Fibroblast of villous mesenchyme (primary cell): ENCODE results near the gene SLC4A2. TPM values are rescaled to one million over a fixed set of nuclear protein-coding genes. Genes with fewer than 3 reads are reported as not detected.

ENCODE experiments used
- DNase-seq: peaks from one replicate; pipeline ENCODE4 v3.0.0-alpha.2; 2010; ENCODE audit warnings: low read depth
- H3K4me3 ChIP-seq: 2 replicates; pipeline ENCODE4 v1.5.1; 2011; ENCODE audit warnings: low read depth, mild to moderate bottlenecking, low read length
- total RNA-seq: library from RNA; depleted of rRNA; stranded (reverse); fragments of >200 nt; gene quantifications from 2 replicates; pipeline ENCODE4 v1.2.3, GENCODE V29; 2012
- TF ChIP-seq, protein P1 (sequence below): IDR thresholded peaks from 2 replicates; pipeline ENCODE4 v1.5.1; 2012; ENCODE audit warnings: low read depth, mild to moderate bottlenecking, low read length; ENCODE audit not compliant: insufficient read depth

The SLC4A2 gene
- total RNA-seq, 1 donor: 85.5 TPM

DNA sequence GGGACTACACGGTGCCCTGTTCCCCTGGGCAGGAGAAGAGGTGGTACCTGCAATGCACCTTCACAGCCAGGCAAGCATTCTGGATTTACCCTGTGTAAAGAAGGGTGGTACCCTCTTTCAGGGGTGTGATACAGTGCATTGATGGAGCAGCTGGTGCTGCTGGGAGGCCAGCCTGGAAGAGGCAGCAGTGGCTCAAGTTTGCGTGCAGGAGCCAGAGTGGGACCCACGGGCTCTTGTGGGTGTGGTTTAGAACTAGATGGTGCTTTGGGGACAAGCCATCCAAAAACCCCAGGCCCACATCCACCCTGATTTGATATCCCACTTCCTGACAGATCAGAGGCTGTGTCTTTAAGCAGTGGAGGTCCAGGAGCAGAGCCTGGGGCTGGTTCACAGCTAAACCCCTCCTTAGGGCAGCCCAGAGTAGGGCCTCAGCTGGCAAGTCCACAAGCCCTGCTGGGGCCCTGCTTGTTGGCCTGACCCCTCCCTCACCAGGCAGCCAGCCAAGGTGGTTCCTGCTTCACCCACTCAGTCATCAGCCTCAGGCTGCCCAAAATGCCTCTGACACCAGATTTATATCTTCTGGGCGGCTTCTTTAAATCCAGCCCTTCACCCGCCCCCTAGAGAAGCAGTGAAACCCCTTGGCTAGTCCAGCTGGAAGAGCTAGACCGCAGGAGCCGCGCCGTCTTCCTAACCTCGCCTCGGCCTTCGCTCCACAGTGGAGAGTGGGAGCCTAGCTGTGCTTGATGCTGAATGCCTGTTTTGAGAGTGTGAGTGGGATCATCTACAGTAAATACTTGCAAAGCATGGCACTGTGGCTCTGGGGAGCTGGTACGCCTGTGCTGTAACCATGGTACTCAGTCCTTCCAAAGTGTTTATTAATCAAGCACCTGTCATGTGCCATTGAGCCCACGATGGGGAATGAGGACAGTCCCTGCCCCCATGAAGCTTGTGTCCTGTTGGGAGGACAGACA is 12.5 kb upstream of the SLC4A2 start:
- peak; percentile 93 for DNase-seq
- TF ChIP-seq, protein P1, sequence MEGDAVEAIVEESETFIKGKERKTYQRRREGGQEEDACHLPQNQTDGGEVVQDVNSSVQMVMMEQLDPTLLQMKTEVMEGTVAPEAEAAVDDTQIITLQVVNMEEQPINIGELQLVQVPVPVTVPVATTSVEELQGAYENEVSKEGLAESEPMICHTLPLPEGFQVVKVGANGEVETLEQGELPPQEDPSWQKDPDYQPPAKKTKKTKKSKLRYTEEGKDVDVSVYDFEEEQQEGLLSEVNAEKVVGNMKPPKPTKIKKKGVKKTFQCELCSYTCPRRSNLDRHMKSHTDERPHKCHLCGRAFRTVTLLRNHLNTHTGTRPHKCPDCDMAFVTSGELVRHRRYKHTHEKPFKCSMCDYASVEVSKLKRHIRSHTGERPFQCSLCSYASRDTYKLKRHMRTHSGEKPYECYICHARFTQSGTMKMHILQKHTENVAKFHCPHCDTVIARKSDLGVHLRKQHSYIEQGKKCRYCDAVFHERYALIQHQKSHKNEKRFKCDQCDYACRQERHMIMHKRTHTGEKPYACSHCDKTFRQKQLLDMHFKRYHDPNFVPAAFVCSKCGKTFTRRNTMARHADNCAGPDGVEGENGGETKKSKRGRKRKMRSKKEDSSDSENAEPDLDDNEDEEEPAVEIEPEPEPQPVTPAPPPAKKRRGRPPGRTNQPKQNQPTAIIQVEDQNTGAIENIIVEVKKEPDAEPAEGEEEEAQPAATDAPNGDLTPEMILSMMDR: no peak
- no peak overlapping the region for H3K4me3 ChIP-seq

DNA sequence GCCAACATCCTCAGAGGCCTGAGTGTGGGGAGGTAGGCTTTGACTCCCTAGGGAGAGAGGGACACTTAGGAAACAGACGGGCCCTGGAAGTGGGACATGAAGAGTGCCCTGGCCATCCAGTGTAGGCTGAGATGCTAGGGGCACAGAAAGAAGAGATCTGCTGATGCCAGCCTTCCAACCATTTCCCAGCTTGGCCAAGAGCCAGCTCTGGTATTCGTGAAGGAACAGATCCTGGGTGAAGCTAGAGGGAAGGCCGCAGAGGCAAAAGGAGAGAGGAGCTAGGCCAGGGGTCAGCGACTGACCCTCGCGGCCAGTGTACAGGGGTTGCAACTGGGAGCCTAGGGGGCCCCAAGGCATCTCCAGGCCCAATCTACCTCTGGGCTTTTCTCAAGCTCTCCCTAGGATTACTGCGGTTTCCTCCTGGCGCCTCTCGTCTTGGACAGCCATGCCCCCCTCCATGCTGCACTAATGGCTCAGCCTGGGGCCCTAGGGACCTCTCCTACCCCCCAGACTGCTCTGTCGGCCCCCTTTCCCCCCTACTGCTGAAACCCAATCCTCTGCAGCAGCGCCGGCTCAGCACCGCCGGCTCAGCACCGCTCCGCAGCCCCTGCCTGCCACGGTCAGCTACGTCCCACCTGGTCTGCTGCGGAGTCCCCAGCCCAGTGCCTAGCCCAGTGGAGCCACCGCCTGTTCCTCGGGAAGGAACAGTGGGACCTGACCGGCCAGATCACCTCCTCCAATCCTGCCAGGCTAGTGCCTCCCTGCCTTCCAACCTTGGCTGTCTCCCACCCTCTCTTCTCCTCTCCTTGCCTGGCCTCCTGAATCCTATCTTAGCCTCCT is 11.2 kb upstream of the SLC4A2 start, which contains the start of gene ASIC3:
TSS of gene ASIC3 (plus strand) at position 556 of the 840 bp plus-strand sequence. CDS start 355 bp downstream, outside the sequence.
- no peak for DNase-seq
- H3K4me3 ChIP-seq: no peak within 1 kb of the TSS
- TF ChIP-seq, protein P1: no peak

DNA sequence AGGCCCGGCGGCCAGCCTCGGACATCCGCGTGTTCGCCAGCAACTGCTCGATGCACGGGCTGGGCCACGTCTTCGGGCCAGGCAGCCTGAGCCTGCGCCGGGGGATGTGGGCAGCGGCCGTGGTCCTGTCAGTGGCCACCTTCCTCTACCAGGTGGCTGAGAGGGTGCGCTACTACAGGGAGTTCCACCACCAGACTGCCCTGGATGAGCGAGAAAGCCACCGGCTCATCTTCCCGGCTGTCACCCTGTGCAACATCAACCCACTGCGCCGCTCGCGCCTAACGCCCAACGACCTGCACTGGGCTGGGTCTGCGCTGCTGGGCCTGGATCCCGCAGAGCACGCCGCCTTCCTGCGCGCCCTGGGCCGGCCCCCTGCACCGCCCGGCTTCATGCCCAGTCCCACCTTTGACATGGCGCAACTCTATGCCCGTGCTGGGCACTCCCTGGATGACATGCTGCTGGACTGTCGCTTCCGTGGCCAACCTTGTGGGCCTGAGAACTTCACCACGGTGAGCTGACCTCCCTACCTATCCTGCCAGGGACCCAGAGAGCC is 10.4 kb upstream of the SLC4A2 start:
- H3K4me3 ChIP-seq: no peak overlapping the region
- TF ChIP-seq, protein P1: no peak
- DNase-seq: no peak

GRCh38 chr7:151051108-151051507 is 8.3 kb upstream of the SLC4A2 start:
- TF ChIP-seq, protein P1: no peak
- DNase-seq: peak; percentile 84
- no peak overlapping the region for H3K4me3 ChIP-seq

GRCh38 chr7:151053096-151053495 is 6.3 kb upstream of the SLC4A2 start:
- TF ChIP-seq, protein P1: no peak
- DNase-seq: no peak
- no peak overlapping the region for H3K4me3 ChIP-seq

DNA sequence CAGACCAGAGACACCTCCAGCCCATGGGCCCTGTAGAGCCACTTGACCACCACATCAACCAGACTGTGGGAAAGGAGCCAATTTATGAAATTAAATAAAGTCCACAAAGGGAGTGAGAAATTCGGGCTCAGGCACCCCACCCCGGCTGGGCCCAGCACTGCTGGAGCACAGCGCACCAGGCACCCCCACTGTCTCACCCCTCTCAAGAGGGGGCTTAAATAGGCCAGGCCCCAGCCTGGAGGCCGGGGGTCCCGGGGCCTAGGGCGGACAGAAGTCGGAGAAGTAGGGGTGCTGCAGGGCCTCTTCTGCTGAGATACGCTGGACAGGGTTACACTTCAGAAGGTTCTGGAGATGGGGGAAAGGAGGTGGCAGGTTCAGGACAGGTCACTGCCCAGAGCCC is 5.6 kb upstream of the SLC4A2 start:
- TF ChIP-seq, protein P1: no peak
- H3K4me3 ChIP-seq: no peak overlapping the region
- no peak for DNase-seq
